NCI-H345 (cell line): Measurements from ENCODE around the gene C2orf80.
"Not testable (repeated sequence)": the region's sequence is repeated elsewhere in the genome, so short reads cannot be mapped to it uniquely, and the experiment has no call there.

Source experiments
- DNase-seq: peaks from one replicate; lab custom pipeline; 2025; lab: John Stamatoyannopoulos, UW

Gene C2orf80

GRCh38 chr2:208135794-208136715 is 53.8 kb downstream of the C2orf80 start:
- no peak for DNase-seq

DNA sequence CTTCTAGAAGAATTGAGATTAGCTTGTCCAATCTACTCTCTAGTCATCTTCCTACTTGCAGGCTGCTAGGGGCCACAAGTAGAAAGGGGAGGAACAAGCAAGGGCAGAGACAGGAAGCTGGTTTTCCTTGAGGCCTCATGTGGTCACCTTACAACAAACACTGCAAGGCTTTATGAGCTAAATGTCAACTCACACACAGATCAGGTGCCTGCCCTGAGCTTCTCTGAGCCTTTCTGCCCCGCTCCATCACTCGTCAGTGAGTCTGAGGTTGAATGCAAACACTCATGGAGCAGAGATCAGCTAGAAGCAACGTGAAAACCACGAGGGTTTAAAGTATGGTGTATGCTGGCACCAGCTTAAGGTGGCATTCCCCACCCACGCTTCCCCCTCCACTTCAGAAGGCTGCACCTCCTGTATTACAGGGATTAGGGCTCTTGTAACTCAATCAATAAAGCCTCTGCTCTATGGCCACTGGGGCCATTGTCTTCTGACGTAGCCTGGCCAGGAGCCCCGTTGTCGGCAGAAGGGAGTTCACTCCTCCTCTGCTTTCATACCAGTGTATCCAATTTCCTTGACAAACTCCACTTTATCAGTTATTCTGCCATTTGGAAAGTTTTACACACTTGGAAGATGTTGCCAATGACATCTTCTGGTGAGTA is 54.8 kb downstream of the C2orf80 start:
- DNase-seq, result no peak

GRCh38 chr2:208130712-208131110 is 59.1 kb downstream of the C2orf80 start:
- DNase-seq, result no peak

DNA sequence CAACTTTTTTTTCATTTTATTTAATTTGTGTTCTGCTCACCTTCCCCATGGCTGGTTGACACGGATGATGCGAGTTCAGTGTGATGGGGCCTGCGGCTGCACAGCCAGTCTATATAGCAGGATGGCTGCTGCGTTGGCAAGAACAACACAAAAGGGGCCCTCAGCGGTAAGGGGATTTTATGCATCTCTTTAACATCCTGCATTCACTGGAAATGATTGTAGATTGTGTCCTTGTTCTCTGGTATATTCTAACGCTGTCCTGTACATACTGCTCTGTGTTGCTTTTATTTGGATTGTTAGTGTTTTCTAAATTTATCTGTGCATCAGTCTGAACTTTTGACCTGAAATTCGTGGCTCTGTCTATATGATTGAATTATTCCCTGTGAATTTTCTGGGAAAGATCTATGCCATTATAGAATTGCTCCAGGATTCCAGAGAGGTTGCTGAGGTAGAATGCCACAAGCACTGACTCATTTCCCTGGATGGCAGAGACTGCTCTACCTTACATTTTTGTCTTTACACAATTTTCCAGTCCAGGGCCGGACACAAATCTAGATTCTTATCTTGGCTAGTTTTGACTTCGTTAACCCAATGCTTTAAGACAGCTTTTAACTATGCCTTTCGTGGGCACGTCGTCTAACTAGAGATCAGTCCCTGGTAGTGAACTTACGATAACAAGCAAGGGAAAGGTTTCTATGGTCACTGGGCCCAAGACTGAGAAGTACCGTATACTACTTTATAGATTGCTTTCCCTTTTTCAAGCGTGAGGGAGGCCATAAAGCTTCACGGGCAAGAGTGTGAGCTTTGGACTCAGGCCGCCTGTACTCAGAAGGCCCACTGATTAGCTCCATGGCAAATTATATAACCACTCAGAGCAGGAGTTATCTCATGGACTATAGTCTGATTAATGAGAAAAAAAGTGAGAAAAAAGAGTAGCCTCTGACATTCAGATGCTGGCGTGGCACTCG is 59.8 kb downstream of the C2orf80 start, which contains the start of gene CRYGC:
CRYGC (minus strand) TSS at position 85 of the 968 bp plus-strand sequence; CDS start at position 49, 36 bp downstream.
- DNase-seq, result no peak

- DNase-seq, result no peak
Observed at GRCh38 chr2:208128136-208128535, 61.7 kb downstream of the C2orf80 start.

DNA sequence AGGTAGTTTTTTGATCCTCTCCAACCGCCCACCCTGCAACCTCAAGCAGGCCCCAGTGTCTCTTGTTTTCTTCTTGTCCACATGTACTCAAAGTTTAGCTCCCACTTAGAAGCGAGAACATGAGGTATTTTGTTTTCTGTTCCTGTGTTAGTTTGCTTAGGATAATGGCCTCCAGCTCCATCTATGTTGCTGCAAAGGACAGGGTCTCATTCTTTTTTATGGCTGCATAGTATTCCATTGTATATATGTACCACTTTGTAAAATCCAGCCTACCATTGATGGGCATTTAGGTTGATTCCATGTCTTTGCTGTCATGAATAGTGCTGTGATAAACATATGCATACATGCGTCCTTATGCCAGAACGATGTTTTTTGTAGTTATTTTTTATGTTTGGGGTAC is 62.7 kb downstream of the C2orf80 start:
- DNase-seq, result no peak

GRCh38 chr2:208125251-208125650 is 64.6 kb downstream of the C2orf80 start:
- DNase-seq, result no peak

- not testable (repeated sequence) for DNase-seq
Observed at GRCh38 chr2:208124013-208124715, 65.7 kb downstream of the C2orf80 start, which contains the start of gene CRYGD. TSS of gene CRYGD (minus strand) at chr2:208124524. CDS start at chr2:208124473, 51 bp downstream.

DNA sequence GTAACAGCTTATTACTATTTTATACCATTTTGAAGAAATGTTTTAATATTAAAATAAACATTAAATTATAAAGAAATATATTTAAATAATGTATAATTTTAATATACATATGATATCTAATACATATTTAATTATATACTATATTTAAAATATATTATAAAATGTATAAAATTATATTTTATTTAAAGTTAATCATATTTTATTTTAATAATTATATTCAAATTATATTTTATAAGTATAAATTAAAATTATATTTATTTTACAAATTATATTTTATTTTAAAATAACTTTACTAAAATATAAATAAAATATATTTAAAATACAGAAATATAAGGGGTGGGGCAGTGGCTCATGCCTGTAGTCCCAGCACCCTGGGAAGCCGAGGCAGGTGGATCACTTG is 67.6 kb downstream of the C2orf80 start:
- no peak for DNase-seq

GRCh38 chr2:208118918-208119317 is 70.9 kb downstream of the C2orf80 start:
- no peak for DNase-seq

DNA sequence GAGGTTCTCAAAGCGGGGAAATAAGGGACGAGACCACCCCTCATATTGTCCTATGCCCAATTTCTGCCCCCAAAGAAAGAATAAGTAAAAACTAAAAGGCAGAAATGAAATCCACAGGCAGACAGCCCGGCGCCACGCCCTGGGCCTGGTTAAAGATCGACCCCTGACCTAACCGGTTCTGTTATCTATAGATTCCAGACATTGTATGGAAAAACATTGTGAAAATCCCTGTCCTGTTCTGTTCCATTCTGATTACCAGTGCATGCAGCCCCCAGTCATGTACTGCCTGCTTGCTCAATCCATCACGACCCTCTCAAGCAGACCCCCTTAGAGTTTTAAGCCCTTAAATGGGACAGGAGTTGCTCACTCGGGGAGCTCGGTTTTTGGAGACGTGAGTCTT is 72.4 kb downstream of the C2orf80 start:
- not testable (repeated sequence) for DNase-seq
